NCI-H2081 treated with DMSO at 0.1 percent for 48 hours (cell line): ENCODE results near the gene ZNF613.
"Not testable (repeated sequence)": the region's sequence is repeated elsewhere in the genome, so short reads cannot be mapped to it uniquely, and the experiment has no call there.

ENCODE experiments used
- DNase-seq: peaks from one replicate; lab custom pipeline; 2025; lab: John Stamatoyannopoulos, UW

ZNF613 gene

GRCh38 chr19:51944798-51945552, 17.7 kb downstream of the ZNF613 start:
- DNase-seq, result no peak

DNA sequence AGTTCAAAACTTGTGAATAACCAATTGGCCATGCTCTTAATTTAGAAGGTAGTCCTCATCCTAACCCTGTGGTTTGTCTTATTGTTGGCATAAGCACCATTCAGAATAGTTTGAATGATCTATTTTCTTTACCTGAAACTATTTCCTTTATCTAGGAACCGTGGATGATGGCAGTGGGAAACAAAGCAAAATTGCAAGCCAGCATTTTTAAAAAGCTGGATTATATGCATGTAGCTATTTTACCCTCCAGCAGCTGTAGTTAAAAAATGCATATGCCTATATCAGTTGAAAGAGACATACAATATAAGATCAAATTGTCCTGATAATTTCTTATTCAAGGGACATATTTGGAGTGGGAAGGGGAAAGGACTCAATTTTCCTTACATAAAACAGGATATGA, 19.3 kb downstream of the ZNF613 start:
- no peak for DNase-seq

DNA sequence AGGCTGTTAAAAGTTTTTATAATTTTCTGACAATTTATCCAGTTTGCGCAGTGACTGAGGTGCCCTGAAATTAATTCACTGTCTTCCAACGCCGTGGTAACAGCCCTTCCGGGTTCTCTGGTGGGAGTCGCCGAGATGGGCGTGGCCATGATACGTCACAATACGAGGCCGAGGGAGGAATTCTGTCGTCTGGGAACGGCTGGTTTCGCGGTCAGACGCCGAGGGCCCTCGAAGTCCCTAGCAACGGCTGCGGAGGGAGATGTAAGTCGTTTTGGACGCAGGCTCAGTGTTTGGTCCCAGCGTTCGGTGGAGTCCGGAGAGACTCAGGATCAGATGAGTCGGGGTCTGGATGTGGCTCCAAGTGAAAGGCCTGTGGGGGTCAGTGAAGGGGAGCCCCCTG, 21.7 kb downstream of the ZNF613 start:
- DNase-seq, result no peak

GRCh38 chr19:51957846-51958245, 30.6 kb downstream of the ZNF613 start:
- not testable (repeated sequence) for DNase-seq

DNA sequence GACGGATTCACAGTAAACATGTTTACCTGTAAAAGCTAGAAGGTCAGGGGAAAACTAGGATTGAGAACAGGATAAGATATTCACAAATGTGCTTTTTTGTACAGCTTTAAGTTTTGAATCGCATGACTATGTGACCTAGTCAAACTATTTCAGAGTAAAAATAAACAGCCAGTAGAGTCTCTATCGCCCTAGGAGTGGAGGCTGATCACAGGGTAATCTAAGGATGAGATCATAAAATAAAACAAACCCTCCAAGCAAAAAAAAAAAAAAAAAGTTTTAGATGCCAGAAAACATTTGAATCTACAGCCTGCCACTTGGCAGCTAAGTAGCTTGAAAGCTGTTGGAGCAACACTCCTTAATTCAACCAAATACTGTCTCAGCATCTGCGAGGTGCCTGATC, 32.5 kb downstream of the ZNF613 start:
- no peak for DNase-seq

DNA sequence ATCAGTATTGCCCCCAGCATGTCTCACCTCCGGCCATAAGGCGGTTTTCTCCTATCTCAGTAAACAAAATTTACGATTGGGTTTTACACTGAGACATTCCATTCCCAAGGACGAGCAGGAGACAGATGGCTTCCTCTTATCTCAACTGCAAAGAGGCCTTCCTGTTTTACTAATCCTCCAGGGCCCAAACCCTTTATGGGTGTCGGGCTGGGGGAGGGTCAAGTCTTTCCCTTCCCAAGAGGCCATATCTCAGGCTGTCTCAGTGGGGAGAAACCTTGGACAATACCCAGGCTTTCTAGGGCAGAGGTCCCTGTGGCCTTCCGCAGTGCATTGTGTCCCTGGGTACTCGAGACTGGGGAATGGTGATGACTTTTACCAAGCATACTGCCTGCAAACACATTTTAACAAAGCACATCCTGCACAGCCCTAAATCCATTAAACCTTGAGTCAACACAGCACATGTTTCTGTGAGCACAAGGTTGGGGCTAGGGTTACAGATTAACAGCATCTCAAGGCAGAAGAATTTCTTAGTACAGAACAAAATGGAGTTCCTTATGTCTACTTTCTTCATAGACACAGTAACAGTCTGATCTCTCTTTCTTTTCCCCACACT, 33.5 kb downstream of the ZNF613 start:
- DNase-seq, result not testable (repeated sequence)

- DNase-seq, result no peak
Observed at GRCh38 chr19:51965583-51965982, 38.3 kb downstream of the ZNF613 start.

- DNase-seq, result no peak
Observed at GRCh38 chr19:51970718-51971117, 43.4 kb downstream of the ZNF613 start.

DNA sequence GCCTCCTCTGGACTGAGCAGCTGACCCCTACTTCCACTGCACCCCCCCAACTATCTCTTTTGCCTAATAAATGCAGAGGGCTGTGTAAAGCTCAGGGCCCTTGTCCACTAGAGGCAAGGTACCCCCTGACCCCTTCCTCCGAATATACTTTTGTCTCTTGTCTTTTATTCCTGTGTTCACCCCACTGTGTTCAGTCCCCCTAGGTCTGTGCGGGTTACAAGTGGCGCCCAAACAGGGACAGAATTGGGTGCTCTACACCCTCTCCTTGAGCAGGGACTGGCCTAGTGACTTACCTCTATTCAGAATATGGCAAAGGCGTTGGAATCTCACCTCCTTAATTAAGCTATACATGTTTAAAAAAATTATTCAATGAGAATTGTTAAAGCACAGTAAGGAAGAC, 44.4 kb downstream of the ZNF613 start:
- no peak for DNase-seq

DNA sequence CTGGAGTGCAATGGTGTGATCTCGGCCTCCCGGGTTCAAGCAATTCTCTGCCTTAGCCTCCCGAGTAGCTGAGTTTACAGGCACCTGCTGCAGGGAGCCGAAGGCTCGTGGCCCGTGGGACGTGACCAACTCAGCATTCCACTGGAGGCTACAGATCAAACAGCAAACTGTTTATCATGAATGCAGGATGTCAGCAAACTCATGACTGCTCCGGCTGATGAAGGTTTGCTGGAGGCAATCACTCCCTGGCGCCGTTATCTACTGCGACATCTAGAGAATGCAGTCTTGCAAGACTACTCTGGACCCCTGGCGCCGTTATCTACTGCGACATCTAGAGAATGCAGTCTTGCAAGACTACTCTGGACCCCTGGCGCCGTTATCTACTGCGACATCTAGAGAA, 48.5 kb downstream of the ZNF613 start:
- not testable (repeated sequence) for DNase-seq

GRCh38 chr19:51976852-51977251, 49.6 kb downstream of the ZNF613 start:
- DNase-seq, result no peak

- no peak for DNase-seq
Observed at GRCh38 chr19:51977346-51977745, 50.1 kb downstream of the ZNF613 start.

- DNase-seq, result no peak
Observed at GRCh38 chr19:51978882-51979281, 51.6 kb downstream of the ZNF613 start.

GRCh38 chr19:51980116-51980736, 53.0 kb downstream of the ZNF613 start:
- no peak for DNase-seq

- not testable (repeated sequence) for DNase-seq
Observed at GRCh38 chr19:51980926-51981325, 53.7 kb downstream of the ZNF613 start.

- DNase-seq, result no peak
Observed at GRCh38 chr19:51983361-51983760, 56.1 kb downstream of the ZNF613 start.

- DNase-seq, result no peak
Observed at GRCh38 chr19:51986309-51987291, 59.3 kb downstream of the ZNF613 start, which contains the start of gene ZNF350. TSS of gene ZNF350 (minus strand) at chr19:51986840. CDS start at chr19:51974360, 12,480 bp downstream.

DNA sequence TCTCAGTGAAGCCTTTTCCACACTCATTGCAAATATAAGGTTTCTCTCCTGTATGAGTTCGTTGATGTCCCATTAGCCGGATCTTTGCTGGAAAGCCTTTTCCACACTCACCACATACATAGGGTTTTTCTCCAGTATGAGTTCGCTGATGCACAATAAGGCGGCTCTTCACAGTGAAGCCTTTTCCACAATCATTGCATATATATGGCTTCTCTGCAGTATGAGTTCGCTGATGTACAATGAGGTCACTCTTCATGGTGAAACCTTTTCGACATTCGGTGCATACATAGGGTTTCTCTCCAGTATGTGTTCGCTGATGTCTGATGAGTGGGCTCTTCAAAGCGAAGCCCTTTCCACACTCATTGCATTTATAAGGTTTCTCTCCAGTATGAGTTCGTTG, 66.2 kb downstream of the ZNF613 start:
- no peak for DNase-seq

DNA sequence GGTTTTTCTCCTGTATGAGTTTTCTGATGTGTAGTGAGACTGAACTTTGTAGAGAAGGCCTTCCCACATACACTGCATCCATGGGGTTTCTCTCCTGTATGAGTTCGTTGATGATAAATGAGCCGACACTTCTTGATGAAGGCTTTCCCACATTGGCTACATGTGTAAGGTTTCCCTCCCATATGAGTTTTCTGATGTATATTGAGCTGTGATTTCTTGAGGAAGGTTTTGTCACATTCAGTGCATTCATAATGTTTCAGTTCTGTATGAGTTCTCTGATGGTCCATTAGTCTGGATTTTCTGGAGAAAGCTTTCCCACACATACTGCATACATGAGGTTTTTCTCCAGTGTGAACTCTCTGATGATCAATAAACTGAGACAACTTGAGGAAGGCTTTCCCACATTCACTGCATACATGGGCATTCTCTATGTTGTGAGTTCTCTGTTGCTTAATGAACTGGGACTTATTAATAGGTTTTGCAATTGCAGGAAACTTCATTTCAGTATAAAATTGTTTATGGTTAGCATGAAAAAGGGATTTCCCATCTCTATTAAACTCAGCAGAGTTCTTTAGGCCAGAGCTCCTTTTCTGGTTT, 66.9 kb downstream of the ZNF613 start:
- DNase-seq, result no peak
